ENCODE results near the gene EHMT1. TPM values are rescaled to one million over a fixed set of nuclear protein-coding genes. Genes with fewer than 3 reads are reported as not detected.

Gene EHMT1
- total RNA-seq, 1 donor from 2014 or later: 64.5 TPM

- no peak overlapping the region for H2AFZ ChIP-seq (ENCODE audit: low read depth, low read length)
- H3K9me3 Mint-ChIP-seq (ENCODE audit: unreplicated experiment): peaks cover 6% of the 10 kb centered on the region
- TF ChIP-seq CTCF (IDR thresholded peaks at IDR 0.05; ENCODE audit: insufficient read depth, low read depth, low read length) (no peak), EZH2 (IDR thresholded peaks at IDR 0.05; ENCODE audit: insufficient read depth, low read length) (no peak)
- H3K4me3 ChIP-seq (ENCODE audit: insufficient read depth, low read depth, low read length): no peak overlapping the region
- H3K27ac Mint-ChIP-seq (ENCODE audit: unreplicated experiment): peak overlapping the region; percentile 53
- H3K9me3 ChIP-seq (ENCODE audit: insufficient read depth, low read depth, low read length): no peaks in the 10 kb centered on the region
- no peak overlapping the region for H3K4me3 Mint-ChIP-seq (ENCODE audit: unreplicated experiment)
- FAIRE-seq (no peak), DNase-seq (ENCODE audit: low read depth) (no peak)
- peaks cover 20% of the 10 kb centered on the region for H3K36me3 ChIP-seq (ENCODE audit: insufficient read depth, low read length)
- H3K79me2 ChIP-seq (ENCODE audit: insufficient read depth, low read length): peaks cover 6% of the 10 kb centered on the region
- H3K27ac ChIP-seq (ENCODE audit: low read depth, low read length): no peak overlapping the region
- no peaks in the 10 kb centered on the region for H3K4me1 Mint-ChIP-seq (ENCODE audit: low read depth, unreplicated experiment)
- H3K27me3 ChIP-seq (ENCODE audit: insufficient read depth, low read length): no peaks in the 10 kb centered on the region
- no peak overlapping the region for H3K9ac ChIP-seq (ENCODE audit: low read length)
- H3K36me3 Mint-ChIP-seq (ENCODE audit: low read depth, unreplicated experiment): peaks cover 53% of the 10 kb centered on the region
- no peak overlapping the region for H3K4me2 ChIP-seq (ENCODE audit: low read length)
- no peaks in the 10 kb centered on the region for H3K27me3 Mint-ChIP-seq (ENCODE audit: low read depth, unreplicated experiment)
- H4K20me1 ChIP-seq (ENCODE audit: insufficient read depth, low read length): peaks cover 14% of the 10 kb centered on the region
- no peaks in the 10 kb centered on the region for H3K4me1 ChIP-seq (ENCODE audit: insufficient read depth, low read length)
Measured at GRCh38 chr9:137817236-137818200, 198.7 kb downstream of the EHMT1 start.

DNA sequence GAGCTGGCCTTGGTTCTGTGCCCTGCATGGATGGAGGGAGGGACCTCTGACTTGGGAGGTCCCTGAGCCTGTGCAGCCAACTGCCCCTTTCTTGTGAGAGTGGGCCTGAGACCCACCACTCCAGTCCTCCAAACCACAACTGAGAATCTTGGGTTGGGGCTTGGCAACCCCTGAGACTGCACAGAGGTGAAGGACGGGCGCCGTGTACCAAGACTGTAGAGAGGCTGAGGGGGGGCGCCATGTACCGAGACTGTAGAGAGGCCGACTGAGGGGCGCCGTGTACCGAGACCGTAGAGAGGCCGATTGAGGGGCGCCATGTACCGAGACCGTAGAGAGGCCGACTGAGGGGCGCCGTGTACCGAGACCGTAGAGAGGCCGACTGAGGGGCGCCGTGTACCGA, 199.5 kb downstream of the EHMT1 start:
- Histone ChIP-seq H3K9ac (ENCODE audit: low read length) (no peak overlapping the region), H3K9me3 (ENCODE audit: insufficient read depth, low read depth, low read length) (no peaks in the 10 kb centered on the region), H3K4me3 (ENCODE audit: insufficient read depth, low read depth, low read length) (no peak overlapping the region), H3K36me3 (ENCODE audit: insufficient read depth, low read length) (peaks cover 19% of the 10 kb centered on the region), H2AFZ (ENCODE audit: low read depth, low read length) (no peak overlapping the region), H3K27ac (ENCODE audit: low read depth, low read length) (no peak overlapping the region), H4K20me1 (ENCODE audit: insufficient read depth, low read length) (peaks cover 14% of the 10 kb centered on the region), H3K27me3 (ENCODE audit: insufficient read depth, low read length) (no peaks in the 10 kb centered on the region), H3K4me1 (ENCODE audit: insufficient read depth, low read length) (no peaks in the 10 kb centered on the region), H3K4me2 (ENCODE audit: low read length) (no peak overlapping the region), H3K79me2 (ENCODE audit: insufficient read depth, low read length) (peaks cover 6% of the 10 kb centered on the region)
- FAIRE-seq: no peak
- peaks cover 6% of the 10 kb centered on the region for H3K9me3 Mint-ChIP-seq (ENCODE audit: unreplicated experiment)
- no peak for DNase-seq (ENCODE audit: low read depth)
- no peaks in the 10 kb centered on the region for H3K4me1 Mint-ChIP-seq (ENCODE audit: low read depth, unreplicated experiment)
- no peaks in the 10 kb centered on the region for H3K27me3 Mint-ChIP-seq (ENCODE audit: low read depth, unreplicated experiment)
- TF ChIP-seq CTCF (IDR thresholded peaks at IDR 0.05; ENCODE audit: insufficient read depth, low read depth, low read length): no peak
- TF ChIP-seq EZH2 (IDR thresholded peaks at IDR 0.05; ENCODE audit: insufficient read depth, low read length): no peak
- H3K4me3 Mint-ChIP-seq (ENCODE audit: unreplicated experiment): no peak overlapping the region
- peaks cover 50% of the 10 kb centered on the region for H3K36me3 Mint-ChIP-seq (ENCODE audit: low read depth, unreplicated experiment)
- H3K27ac Mint-ChIP-seq (ENCODE audit: unreplicated experiment): no peak overlapping the region

Data from astrocyte (in vitro differentiated cells and primary cell).